Measurements from ENCODE around the gene SRSF1.
"Not testable (repeated sequence)": the region's sequence is repeated elsewhere in the genome, so short reads cannot be mapped to it uniquely, and the experiment has no call there.

The SRSF1 gene

DNA sequence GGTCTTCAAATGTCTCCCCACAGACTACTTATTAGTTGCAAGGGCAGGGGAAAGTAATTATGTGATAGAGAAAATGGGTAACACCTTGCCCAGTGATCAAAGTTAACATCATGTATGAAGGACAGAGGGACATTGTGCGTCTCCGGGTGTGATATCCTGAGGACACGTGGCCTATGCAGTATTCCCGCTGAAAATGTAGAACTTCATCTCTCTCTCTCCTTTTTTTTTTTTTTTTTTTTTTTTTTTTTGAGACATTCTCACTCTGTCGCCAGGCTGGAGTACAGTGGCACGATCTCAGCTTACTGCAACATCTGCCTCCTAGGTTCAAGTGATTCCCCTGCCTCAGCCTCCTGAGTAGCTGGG is 43.9 kb downstream of the SRSF1 start:
- no peak for DNase-seq

- DNase-seq, result no peak
Measured at GRCh38 chr17:57962279-57963148, 44.5 kb downstream of the SRSF1 start.

DNA sequence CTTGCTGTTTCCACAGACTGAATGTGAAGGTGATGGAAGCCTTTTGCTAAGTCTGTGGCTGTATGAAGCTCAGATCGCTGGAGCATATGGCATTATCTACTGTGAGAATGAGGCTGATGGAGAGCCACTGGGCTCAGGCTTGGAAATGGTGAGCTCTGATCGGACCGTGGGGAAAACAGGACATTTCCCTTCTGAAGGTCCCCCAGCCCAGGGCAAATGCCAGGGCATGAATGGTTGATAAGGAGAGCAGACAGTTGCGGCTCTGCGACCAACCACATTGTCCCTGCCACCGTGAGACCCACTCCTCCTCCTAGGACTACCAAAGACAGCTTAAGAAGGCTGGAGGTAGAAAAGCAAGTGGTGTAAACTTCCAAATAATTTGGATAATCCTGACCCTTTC is 47.1 kb downstream of the SRSF1 start:
- no peak for DNase-seq

DNA sequence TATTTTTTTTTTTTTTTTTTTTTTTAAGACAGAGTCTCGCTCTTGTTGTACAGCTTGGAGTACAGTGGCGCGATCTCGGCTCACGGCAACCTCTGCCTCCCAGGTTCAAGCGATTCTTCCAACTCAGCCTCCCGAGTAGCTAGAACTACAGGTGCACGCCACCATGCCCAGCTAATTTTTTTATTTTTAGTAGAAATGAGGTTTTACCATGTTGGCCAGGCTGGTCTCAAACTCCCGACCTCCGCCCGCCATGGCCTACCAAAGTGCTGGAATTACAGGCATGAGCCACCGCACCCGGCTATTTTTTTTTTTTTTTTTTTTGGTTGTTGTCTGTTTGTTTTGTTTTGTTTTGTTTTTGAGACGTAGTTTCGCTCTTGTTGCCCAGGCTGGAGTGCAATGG is 48.7 kb downstream of the SRSF1 start:
- DNase-seq, result not testable (repeated sequence)

GRCh38 chr17:57957886-57958285 is 49.2 kb downstream of the SRSF1 start:
- no peak for DNase-seq

GRCh38 chr17:57957120-57957850 is 49.8 kb downstream of the SRSF1 start:
- DNase-seq, result no peak

- no peak for DNase-seq
Measured at GRCh38 chr17:57956291-57957119, 50.5 kb downstream of the SRSF1 start.

DNA sequence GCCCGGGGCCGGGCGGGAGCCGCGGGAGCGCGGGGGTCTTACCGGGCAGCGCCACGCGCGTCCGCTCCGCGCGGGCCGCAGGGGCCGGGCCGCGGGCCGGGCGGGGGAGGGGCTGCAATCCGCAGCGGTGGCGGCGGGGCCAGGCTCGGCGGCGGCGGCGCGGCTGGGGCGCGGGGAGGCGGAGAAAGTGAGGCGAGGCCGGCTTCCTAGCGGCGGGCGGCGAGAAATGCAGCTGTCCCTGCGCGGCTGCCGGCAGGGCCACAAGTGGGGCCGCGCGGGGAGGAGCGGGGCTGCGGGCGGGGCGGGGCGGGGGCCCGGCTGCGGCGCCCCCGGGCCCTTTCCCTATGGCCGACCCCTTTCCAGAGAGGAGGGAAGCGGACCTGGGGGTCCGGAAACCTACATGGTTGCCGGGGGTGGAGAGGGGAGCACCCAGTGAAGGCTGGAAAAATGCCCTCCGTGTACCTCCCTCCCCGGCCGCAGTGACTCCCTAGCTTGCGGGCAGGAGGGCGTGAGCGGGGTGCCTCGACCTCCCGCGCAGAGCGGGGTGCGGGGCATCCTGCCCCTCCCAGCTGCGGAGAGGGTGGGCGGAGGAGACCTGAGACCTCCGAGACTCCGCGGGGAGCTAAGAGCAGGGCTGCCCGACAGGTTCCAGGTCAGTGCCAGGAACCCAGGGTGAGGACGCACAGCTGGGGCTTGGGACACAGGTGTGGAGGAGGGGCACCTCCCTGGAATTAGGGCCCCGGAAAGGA is 51.7 kb downstream of the SRSF1 start, which contains the start of gene CUEDC1:
TSS of gene CUEDC1 (minus strand) at position 230 of the 749 bp plus-strand sequence. CDS start 69,848 bp downstream, outside the sequence.
- DNase-seq, result peak; percentile 63

DNA sequence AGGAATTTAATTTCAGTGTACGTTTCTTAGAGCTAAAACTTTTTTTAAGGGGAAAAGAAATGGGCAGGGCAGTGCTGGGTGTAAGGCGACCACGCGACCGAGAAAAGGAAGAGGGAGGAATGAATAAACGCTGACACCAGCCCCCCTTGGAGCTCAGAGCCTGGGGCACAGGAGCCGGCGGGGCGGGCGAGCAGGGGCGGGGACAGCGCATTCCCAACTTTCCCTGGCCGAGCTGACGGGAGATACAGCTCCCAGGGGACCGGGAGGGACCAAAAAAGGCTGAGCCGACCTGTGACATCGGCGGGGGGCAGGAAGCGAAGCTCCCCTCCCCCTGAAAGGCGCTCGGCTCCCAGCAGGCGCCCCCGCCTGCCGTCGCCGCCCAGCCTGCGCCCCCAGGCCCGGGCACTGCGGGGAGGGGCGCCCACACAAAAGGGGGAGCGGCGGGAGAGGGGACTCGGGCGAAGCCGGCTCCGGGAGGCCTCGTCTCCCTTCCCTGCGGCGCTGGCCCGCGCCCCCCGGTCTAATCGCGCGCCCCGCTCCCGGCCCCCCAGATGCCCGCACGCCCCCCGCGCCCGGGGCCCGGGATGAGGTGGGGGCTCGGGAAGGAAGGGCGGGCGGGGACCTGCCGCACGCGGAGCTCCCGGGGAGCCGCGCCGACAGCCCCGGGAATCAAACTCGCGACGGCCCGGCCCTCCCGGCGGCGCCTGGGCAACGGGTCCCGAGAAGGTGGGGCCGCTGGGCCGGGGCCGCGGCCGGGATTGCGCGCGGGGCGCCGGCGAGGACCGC is 52.5 kb downstream of the SRSF1 start:
- peak; percentile 72 for DNase-seq

GRCh38 chr17:57953705-57954396 is 53.2 kb downstream of the SRSF1 start:
- no peak for DNase-seq

All from retina (tissue), 1 donor.